Stimulated activated CD4-positive, alpha-beta T cell treated with anti-CD3 and anti-CD28 coated beads, TNF-alpha, amount 100 ng/mL, for 24 hours (primary cell): ENCODE measurements around the gene MRPL19.
"Not testable (repeated sequence)": the region's sequence is repeated elsewhere in the genome, so short reads cannot be mapped to it uniquely, and the experiment has no call there.

Source experiments
- DNase-seq, 3 experiments: peaks; one replicate each; pipeline ENCODE4 v3.0.0-alpha.2; 2020; ENCODE audit warnings: low read depth in 3 of 3

The MRPL19 gene

GRCh38 chr2:75667884-75668283, 21.3 kb downstream of the MRPL19 start:
- no peak for DNase-seq

DNA sequence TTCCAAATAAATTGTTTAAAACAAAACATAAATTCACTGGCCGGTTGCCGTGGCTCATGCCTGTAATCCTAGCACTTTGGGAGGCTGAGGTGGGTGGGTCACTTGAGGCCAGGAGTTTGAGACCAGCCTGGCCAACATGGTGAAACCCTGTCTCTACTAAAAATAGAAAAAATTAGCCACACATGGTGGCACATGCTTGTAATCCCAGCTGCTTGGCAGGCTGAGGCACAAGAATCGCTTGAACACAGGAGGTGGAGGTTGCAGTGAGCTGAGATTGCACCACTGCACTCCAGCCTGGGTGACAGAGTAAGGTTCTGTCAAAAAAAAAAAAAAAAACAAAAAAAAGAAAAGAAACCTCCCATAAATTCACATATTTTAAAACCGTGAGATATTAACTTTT, 28.8 kb downstream of the MRPL19 start:
- DNase-seq = not testable (repeated sequence)

DNA sequence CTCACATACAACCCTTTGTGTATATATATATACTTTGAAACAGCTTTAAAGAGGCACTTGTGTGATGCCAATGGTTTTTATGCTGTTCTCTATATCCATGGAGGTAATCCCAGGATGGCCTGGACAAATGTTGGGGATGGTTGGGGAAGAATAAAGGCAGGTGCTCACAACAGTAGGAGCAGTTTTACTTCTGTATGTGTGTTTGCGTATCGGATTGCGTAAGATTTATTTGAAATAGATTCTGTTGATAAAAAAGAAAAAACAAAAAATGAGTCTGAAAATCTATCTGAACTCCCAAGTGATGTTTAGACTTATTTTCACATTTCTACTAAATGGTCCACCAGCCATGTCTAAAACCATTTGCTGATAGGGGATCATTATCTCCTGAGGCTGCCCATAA, 29.3 kb downstream of the MRPL19 start:
- no peak for DNase-seq

DNA sequence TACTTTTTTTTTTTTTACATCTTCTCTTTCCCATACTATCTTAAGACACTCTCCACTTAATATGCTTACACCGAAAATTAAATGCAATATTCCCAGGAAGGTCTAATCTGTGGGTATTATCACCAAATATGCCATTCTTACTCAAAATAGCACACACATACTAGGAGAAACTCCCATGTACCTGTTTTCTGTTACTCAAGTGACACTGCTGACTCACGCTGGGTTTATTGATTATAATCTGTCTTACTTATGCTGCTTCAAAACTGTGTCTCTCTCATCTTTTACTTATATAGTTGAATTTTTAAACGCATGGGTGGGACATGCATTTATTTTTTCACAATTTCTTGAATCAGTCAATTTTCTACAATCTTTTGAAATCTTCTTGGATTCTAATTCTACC, 29.9 kb downstream of the MRPL19 start:
- DNase-seq = no peak

DNA sequence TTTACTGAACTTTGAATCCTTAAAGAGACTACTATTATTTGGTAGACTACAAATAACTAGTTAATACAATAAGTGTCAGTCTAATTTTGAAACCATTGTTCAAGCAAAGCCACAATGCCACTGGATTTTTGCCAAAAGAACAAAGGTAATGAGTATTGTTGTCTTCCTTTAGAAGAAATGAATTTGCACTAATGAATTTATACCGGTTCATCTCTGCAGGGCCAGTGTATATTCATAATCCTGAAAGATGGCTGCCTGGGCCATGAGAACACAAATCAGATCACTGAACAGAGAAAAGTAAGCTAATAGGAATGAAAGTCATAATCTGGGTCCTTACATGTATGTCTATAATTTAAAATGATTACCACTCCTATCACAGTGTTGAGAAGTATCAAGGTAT, 33.0 kb downstream of the MRPL19 start:
- no peak for DNase-seq

GRCh38 chr2:75680402-75680801, 33.8 kb downstream of the MRPL19 start:
- DNase-seq = no peak

DNA sequence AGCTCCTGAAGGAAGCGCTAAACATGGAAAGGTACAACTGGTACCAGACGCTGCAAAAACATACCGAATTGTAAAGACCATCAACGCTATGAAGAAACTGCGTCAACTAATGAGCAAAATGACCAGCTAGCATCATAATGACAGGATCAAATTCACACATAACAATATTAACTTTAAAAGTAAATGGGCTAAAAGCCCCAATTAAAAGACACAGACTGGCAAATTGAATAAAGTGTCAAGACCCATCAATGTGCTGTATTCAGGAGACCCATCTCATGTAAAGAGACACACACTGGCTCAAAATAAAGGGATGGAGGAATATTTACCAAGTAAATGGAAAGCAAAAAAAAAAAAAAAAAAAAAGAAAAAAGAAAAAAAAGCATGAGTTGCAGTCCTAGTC, 36.8 kb downstream of the MRPL19 start:
- not testable (repeated sequence) for DNase-seq

GRCh38 chr2:75688196-75688595, 41.6 kb downstream of the MRPL19 start:
- DNase-seq = no peak

DNA sequence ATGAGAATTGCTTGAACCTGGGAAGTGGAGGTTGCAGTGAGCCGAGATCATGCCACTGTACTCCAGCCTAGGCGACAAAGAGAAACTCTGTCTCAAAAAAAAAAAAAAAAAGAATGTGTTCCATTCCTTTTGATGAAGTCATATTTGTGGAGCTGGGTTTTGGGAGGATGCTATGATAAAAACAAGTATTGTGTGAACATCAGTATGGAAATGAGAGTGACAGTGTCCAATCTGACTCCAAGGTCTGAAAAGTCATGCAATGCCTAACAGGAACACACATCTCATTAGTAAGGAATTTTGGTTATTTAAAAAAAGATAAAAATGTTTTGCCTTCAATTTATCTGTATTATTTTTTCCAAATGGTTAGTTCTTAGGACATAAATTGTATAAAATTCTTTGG, 52.3 kb downstream of the MRPL19 start:
- DNase-seq = no peak

DNA sequence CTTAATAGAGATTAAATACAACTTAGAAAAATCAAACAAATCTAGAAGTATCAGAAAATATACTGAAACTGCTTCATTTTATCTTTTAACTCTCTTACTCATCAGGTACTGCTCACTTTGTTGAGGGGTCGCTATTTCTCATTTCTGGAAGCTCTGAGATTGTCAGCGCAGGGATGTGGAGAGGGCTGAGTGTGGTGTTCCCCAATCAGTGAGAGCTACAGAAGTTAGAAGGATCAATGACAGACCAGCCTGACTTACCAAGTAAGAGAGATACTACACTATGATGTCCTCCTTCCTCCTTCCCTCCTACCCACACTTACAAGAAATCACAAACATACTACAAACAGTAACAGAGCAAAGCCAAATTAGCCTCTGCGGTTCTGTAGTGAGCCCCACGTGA, 56.0 kb downstream of the MRPL19 start:
- DNase-seq = no peak

GRCh38 chr2:75703589-75704287, 57.2 kb downstream of the MRPL19 start:
- no peak for DNase-seq

DNA sequence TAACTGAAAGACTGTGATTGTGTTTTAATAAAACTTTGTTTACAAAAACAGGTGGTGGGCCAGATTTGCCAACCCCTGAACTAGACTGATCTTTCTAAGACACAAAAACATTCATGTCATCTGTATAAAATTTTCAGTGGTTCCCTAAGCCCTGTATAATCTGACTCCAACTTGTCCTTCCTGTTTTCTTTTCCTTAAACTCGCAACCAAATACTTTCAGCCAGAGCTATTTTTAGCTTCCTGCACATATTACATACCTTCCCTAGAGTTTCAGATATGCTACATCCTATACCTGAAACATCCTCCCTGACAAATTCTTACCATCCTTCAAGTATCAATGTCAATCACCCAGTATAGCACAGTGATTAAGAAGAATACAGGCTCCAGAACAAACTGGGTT, 59.3 kb downstream of the MRPL19 start:
- DNase-seq = no peak

DNA sequence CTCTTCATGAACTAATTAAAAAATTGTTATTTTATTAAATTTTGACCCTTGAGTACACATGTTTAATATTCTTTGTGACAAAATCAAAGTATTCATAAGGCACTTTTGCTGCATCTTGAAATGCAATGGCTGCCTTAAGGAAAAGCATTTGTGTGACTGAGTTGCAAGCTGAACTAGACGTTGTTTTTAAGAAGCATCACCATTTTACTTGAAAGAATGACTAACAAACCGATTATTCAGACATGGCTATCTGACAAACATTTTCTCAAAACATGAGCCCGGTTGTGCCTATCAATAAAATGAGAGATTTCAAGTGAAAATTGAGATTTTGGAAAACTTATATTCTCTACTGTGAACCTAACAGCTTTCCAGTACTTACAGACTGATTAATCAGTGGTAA, 61.3 kb downstream of the MRPL19 start:
- no peak for DNase-seq

- no peak for DNase-seq
These were observed 62.7 kb downstream of the MRPL19 start for GRCh38 chr2:75709297-75709696.

- DNase-seq = no peak
These were observed 63.6 kb downstream of the MRPL19 start for GRCh38 chr2:75710220-75710576.

GRCh38 chr2:75710577-75711253, 64.1 kb downstream of the MRPL19 start, which contains the start of gene GCFC2:
GCFC2 (minus strand) TSS chr2:75710915; CDS start chr2:75710855, 60 bp downstream.
- DNase-seq = peak; percentile 65 to 84 (median 70)

DNA sequence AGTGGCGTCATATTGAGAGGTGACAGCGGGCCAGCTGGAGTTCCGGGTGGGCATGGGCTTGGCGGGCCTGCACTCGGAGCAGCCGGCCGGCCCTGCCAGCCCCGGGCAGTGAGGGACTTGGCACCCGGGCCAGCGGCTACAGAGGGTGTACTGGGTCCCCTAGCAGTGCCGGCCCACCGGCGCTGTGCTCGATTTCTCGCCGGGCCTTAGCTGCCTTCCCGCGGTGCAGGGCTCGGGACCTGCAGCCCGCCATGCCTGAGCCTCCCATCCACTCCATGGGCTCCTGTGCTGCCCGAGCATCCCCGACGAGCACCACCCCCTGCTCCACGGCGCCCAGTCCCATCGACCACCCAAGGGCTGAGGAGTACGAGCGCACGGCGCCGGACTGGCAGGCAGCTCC, 65.0 kb downstream of the MRPL19 start:
- DNase-seq = not testable (repeated sequence)

- no peak for DNase-seq
These were observed 69.8 kb downstream of the MRPL19 start for GRCh38 chr2:75716406-75716805.

- DNase-seq = no peak
These were observed 73.0 kb downstream of the MRPL19 start for GRCh38 chr2:75719616-75720015.

DNA sequence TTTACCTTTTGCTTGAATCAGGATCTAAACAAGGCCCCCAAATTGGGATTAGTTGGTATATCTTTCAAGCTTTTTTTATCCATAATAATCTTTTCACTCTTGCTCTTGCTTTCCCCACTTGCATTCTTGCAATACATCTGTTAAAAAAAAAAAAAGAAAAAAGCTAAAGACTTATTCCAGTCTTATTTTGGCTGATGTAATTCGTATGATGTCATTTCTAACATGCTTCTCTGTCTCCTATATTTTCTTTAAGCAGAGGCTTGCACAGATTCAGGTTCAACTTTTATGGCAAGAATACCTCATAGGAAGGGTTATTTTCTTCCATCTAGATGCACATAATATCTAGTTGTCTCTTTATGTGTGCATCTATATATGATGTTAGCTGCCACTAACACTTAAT, 73.9 kb downstream of the MRPL19 start:
- DNase-seq = no peak

GRCh38 chr2:75722687-75723086, 76.1 kb downstream of the MRPL19 start:
- no peak for DNase-seq

DNA sequence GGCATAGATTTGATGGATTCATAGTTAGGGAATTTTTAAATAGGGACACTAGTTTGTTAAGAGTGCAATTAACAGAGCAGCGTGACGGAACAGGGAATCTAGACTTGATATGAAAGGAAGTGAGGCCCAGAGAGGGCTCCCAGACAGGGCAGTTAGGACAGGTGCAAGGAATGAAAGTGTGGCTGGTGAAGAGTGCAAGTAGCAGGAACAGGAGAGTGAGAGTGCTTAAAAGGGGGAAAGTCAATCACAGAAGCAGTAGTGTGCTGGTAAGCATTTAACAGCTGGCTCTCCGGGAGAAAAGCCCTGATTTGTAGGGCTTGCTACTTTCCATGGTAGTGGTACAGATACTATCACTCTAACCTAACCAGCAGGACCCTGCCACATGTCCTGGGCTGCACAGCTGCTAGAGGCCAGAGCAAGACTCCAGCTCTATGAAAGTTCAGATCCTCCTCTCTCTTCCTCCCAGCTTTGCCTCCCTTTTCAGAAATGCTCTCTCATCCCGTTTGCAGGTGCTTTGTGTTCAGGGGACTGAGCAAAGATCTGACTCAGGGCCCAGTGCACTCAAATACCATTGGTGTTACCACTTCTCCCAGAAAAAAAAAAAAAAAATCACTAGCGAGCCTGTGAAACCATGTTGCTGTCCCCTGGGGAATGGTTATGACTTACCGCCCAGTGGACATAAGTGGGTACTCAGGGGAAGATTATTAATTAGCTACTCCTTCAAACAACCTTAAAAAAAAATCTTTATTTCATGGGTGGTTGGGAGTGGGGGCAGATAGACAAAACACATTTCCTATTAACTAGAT, 82.2 kb downstream of the MRPL19 start:
- DNase-seq = no peak

- no peak for DNase-seq
These were observed 83.3 kb downstream of the MRPL19 start for GRCh38 chr2:75729861-75730260.
